Measurements from ENCODE around the gene WNT9A.

WNT9A gene

GRCh38 chr1:227920426-227920825 is 27.3 kb downstream of the WNT9A start:
- TF ChIP-seq SPI1 (IDR thresholded peaks at IDR 0.05; ENCODE audit: borderline replicate concordance, low read depth) (no peak), POLR2AphosphoS5 (IDR thresholded peaks at IDR 0.05; ENCODE audit: low read depth) (no peak), CTCF (IDR thresholded peaks at IDR 0.05; ENCODE audit: insufficient read depth, low read length) (no peak), GABPA (IDR thresholded peaks at IDR 0.05; ENCODE audit: low read depth) (no peak)
- DNase-seq (ENCODE audit: low read depth in 1 of 2, low spot score in 1 of 2): no peak
- Histone ChIP-seq H3K27ac (replicated peaks) (no peak overlapping the region), H3K4me3 (replicated peaks; ENCODE audit: insufficient read depth, low read length) (no peak overlapping the region), H3K27me3 (ENCODE audit: insufficient read depth, poor library complexity, severe bottlenecking) (no peaks in the 10 kb centered on the region)

GRCh38 chr1:227919906-227920305 is 27.8 kb downstream of the WNT9A start:
- Histone ChIP-seq H3K4me3 (replicated peaks; ENCODE audit: insufficient read depth, low read length) (no peak overlapping the region), H3K27me3 (ENCODE audit: insufficient read depth, poor library complexity, severe bottlenecking) (no peaks in the 10 kb centered on the region), H3K27ac (replicated peaks) (no peak overlapping the region)
- no peak for DNase-seq (ENCODE audit: low read depth in 1 of 2, low spot score in 1 of 2)
- TF ChIP-seq GABPA (IDR thresholded peaks at IDR 0.05; ENCODE audit: low read depth) (no peak), REST (IDR thresholded peaks at IDR 0.05; ENCODE audit: insufficient replicate concordance, low read depth) (no peak), SPI1 (IDR thresholded peaks at IDR 0.05; ENCODE audit: borderline replicate concordance, low read depth) (no peak), POLR2AphosphoS5 (IDR thresholded peaks at IDR 0.05; ENCODE audit: low read depth) (no peak), CTCF (IDR thresholded peaks at IDR 0.05; ENCODE audit: insufficient read depth, low read length) (no peak)

- no peak for TF ChIP-seq REST (IDR thresholded peaks at IDR 0.05; ENCODE audit: insufficient replicate concordance, low read depth)
- no peak for TF ChIP-seq CTCF (IDR thresholded peaks at IDR 0.05; ENCODE audit: insufficient read depth, low read length)
- no peak for TF ChIP-seq GABPA (IDR thresholded peaks at IDR 0.05; ENCODE audit: low read depth)
- no peak for TF ChIP-seq SPI1 (IDR thresholded peaks at IDR 0.05; ENCODE audit: borderline replicate concordance, low read depth)
- no peak for TF ChIP-seq POLR2AphosphoS5 (IDR thresholded peaks at IDR 0.05; ENCODE audit: low read depth)
- no peak overlapping the region for H3K4me3 ChIP-seq (replicated peaks; ENCODE audit: insufficient read depth, low read length)
- DNase-seq (ENCODE audit: low read depth in 1 of 2, low spot score in 1 of 2): no peak
- no peak overlapping the region for H3K27ac ChIP-seq (replicated peaks)
- no peaks in the 10 kb centered on the region for H3K27me3 ChIP-seq (ENCODE audit: insufficient read depth, poor library complexity, severe bottlenecking)
Measured at GRCh38 chr1:227918736-227919135, 29.0 kb downstream of the WNT9A start.

GRCh38 chr1:227918083-227918700 is 29.5 kb downstream of the WNT9A start:
- TF ChIP-seq CTCF (IDR thresholded peaks at IDR 0.05; ENCODE audit: insufficient read depth, low read length) (no peak), SPI1 (IDR thresholded peaks at IDR 0.05; ENCODE audit: borderline replicate concordance, low read depth) (no peak), POLR2AphosphoS5 (IDR thresholded peaks at IDR 0.05; ENCODE audit: low read depth) (no peak), GABPA (IDR thresholded peaks at IDR 0.05; ENCODE audit: low read depth) (no peak), REST (IDR thresholded peaks at IDR 0.05; ENCODE audit: insufficient replicate concordance, low read depth) (no peak)
- H3K27ac ChIP-seq (replicated peaks): no peak overlapping the region
- no peak overlapping the region for H3K4me3 ChIP-seq (replicated peaks; ENCODE audit: insufficient read depth, low read length)
- no peaks in the 10 kb centered on the region for H3K27me3 ChIP-seq (ENCODE audit: insufficient read depth, poor library complexity, severe bottlenecking)
- no peak for DNase-seq (ENCODE audit: low read depth in 1 of 2, low spot score in 1 of 2)
